Neural cell (in vitro differentiated cells): ENCODE measurements around the gene SLX4.

Source experiments
- CTCF ChIP-seq: fragments of 450-650 bp; IDR thresholded peaks from 2 replicates; pipeline ENCODE4 v1.5.1; 2014; ENCODE audit warnings: antibody characterized with exemption, mild to moderate bottlenecking, moderate library complexity; ENCODE audit not compliant: poor library complexity, severe bottlenecking
- EP300 ChIP-seq: fragments of 450-650 bp; conservative IDR thresholded peaks from 2 replicates; pipeline ENCODE4 v1.6.1; 2014; ENCODE audit warnings: antibody characterized with exemption, mild to moderate bottlenecking, moderate library complexity; ENCODE audit not compliant: poor library complexity, severe bottlenecking
- EZH2 ChIP-seq: fragments of 200-600, 300-800 bp; shearing (Covaris generic), sonication (generic); IDR thresholded peaks from 2 replicates; pipeline ENCODE4 v1.6.1; 2014; ENCODE audit warnings: antibody characterized with exemption, low read length, borderline replicate concordance, mild to moderate bottlenecking; ENCODE audit not compliant: insufficient read depth, poor library complexity, severe bottlenecking
- MXI1 ChIP-seq: fragments of 450-650 bp; conservative IDR thresholded peaks from 2 replicates; pipeline ENCODE4 v1.6.1; 2014; ENCODE audit warnings: antibody characterized with exemption, mild to moderate bottlenecking; ENCODE audit not compliant: poor library complexity, severe bottlenecking
- POLR2AphosphoS5 ChIP-seq: IDR thresholded peaks from 2 replicates; pipeline ENCODE4 v1.6.1; 2012
- RAD21 ChIP-seq: fragments of 450-650 bp; conservative IDR thresholded peaks from 2 replicates; pipeline ENCODE4 v1.6.1; 2014; ENCODE audit warnings: antibody characterized with exemption, mild to moderate bottlenecking, moderate library complexity
- REST ChIP-seq: IDR thresholded peaks from 2 replicates; pipeline ENCODE4 v1.6.1; 2012; ENCODE audit warnings: borderline replicate concordance
- SMC3 ChIP-seq: fragments of 450-650 bp; conservative IDR thresholded peaks from 2 replicates; pipeline ENCODE4 v1.6.1; 2014; ENCODE audit warnings: antibody characterized with exemption, mild to moderate bottlenecking, moderate library complexity; ENCODE audit not compliant: poor library complexity
- TAF1 ChIP-seq: IDR thresholded peaks from 2 replicates; pipeline ENCODE4 v1.6.1; 2012; ENCODE audit warnings: low read depth

- TF ChIP-seq EP300 = no peak
- no peak for TF ChIP-seq CTCF
- TF ChIP-seq POLR2AphosphoS5 = no peak
- TF ChIP-seq REST = no peak
- no peak for TF ChIP-seq EZH2
- TF ChIP-seq TAF1 = no peak
- no peak for TF ChIP-seq RAD21
- TF ChIP-seq SMC3 = no peak
- no peak for TF ChIP-seq MXI1
These were observed 18.8 kb downstream of the SLX4 start for GRCh38 chr16:3592559-3592958.
